Retinal pigment epithelial cell (primary cell): ENCODE results near the gene PLXNA3.

Source experiments
- DNase-seq: peaks from one replicate; pipeline ENCODE4 v3.0.0-alpha.2; 2010; ENCODE audit warnings: low read depth
- H3K4me3 ChIP-seq: 2 replicates; pipeline ENCODE4 v1.5.1; 2011; ENCODE audit warnings: mild to moderate bottlenecking, low read length, control low read depth, moderate library complexity
- TF ChIP-seq, protein P1 (sequence below): conservative IDR thresholded peaks from 2 replicates; pipeline ENCODE4 v1.5.1; 2011; ENCODE audit warnings: low read depth, low read length, control low read depth, inconsistent platforms

PLXNA3 gene

DNA sequence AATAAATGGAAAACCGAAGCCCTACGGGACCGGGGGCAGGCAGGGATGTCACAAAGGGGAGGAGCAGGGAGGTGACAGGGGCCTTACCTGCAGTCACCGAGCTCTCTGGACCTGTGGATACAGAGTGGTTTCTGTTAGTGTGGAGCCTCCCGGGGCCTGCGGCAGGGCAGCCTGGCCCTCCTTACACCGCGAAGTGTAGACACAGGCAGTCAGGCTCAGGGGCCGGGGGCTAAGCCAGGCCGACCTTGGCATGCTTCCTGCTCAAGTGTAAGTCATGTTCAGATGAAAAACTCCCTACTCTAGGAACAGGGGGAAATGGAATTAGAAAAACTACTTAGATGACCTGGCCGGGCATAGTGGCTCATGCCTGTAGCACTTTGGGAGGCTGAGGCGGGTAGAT is 53.7 kb downstream of the PLXNA3 start:
- no peak overlapping the region for H3K4me3 ChIP-seq
- TF ChIP-seq, protein P1, sequence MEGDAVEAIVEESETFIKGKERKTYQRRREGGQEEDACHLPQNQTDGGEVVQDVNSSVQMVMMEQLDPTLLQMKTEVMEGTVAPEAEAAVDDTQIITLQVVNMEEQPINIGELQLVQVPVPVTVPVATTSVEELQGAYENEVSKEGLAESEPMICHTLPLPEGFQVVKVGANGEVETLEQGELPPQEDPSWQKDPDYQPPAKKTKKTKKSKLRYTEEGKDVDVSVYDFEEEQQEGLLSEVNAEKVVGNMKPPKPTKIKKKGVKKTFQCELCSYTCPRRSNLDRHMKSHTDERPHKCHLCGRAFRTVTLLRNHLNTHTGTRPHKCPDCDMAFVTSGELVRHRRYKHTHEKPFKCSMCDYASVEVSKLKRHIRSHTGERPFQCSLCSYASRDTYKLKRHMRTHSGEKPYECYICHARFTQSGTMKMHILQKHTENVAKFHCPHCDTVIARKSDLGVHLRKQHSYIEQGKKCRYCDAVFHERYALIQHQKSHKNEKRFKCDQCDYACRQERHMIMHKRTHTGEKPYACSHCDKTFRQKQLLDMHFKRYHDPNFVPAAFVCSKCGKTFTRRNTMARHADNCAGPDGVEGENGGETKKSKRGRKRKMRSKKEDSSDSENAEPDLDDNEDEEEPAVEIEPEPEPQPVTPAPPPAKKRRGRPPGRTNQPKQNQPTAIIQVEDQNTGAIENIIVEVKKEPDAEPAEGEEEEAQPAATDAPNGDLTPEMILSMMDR: no peak

DNA sequence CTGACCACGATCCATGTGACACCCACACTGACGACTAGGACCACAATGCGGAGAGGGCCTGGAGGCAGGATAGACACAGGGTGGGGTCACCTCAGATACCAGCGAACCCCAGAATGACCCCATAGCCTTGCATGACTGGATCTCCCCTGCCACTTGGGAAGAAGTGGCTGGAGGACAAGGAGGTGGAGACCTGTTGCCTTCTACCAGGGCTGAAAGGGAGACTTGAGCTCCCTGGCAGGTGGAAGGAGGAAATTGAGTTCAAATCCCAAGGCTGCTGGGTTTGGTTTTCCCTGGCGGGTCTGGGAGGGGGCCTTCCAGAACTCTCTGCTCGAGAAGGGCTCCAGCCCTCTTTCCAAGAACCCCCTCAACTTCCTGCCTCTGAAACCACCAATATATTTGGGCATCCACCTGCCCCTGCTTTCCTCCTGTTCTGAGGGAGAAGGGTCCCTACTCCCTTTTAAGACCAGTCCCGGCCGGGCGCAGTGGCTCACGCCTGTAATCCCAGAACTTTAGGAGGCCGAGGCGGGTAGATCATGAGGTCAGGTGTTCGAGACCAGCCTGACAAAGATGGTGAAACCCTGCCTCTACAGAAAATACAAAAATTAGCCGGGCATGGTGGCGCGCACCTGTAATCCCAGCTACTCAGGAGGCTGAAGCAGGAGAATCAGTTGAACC is 54.9 kb downstream of the PLXNA3 start:
- no peak overlapping the region for H3K4me3 ChIP-seq
- TF ChIP-seq, protein P1: no peak
- DNase-seq: no peak

More for the DNA sequence above, 53.7 kb downstream of the PLXNA3 start:
- DNase-seq: no peak

DNA sequence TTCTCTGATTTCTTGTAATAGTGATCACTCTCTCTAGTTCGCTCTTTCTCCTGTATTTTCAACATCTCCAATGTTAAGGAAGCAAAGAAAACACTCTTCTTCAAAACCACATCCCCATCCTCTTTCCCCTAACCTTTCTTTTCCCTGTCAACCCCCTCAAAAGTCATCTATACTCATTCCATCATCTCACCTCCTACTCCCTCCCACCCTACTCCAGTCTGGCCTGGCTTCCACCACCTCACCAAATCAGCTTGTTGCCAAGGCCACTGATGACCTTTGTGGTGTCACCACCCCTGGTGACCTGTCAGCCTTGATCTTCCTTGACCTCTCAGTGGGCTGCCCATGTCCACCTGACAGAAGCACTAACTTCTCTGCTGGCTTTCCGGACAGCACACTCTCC is 55.6 kb downstream of the PLXNA3 start:
- TF ChIP-seq, protein P1: no peak
- no peak for DNase-seq
- H3K4me3 ChIP-seq: no peak overlapping the region

DNA sequence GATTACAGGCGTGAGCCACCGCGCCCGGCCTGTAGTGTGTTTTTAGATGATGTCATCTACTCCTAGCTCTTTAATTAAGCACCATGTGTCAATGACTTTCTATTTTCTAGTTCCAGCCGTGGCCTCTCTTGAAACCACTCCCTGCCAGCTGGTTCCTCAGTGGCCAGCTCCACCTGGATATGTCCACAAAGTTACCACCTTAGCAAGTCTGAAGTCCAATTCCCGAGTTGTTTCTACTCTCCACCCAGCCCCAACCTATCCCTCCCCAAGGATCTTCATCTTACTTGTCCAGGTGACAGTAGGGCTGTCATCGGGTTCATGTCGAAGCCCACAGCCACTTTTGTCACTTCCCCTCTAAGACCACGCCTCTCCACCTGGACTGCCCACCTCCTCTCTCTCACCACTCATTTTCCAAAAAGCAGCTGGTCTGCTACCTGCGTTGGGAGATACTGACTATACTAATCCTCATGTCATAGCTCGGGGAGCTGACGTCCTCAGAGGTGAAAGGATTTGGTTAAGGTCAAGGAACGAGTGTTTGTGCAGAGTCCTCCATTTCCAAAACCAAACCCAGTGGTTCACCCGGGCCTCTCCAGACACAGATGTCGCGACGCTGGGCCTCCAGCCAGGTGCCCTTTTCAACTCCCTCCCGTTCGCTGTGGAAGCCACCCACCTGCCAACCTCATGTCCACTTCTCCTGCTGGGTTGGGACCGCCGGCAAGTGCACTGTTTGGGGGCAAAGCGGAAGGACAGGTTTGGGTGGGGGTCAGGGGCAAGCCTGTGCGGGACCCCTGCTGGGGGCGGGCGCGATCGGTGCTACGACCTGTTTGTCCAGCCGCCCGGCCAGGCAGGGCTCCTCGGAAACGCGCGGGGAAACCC is 57.2 kb downstream of the PLXNA3 start:
- TF ChIP-seq, protein P1: no peak
- DNase-seq: no peak
- H3K4me3 ChIP-seq: peak overlapping the region; percentile 58

DNA sequence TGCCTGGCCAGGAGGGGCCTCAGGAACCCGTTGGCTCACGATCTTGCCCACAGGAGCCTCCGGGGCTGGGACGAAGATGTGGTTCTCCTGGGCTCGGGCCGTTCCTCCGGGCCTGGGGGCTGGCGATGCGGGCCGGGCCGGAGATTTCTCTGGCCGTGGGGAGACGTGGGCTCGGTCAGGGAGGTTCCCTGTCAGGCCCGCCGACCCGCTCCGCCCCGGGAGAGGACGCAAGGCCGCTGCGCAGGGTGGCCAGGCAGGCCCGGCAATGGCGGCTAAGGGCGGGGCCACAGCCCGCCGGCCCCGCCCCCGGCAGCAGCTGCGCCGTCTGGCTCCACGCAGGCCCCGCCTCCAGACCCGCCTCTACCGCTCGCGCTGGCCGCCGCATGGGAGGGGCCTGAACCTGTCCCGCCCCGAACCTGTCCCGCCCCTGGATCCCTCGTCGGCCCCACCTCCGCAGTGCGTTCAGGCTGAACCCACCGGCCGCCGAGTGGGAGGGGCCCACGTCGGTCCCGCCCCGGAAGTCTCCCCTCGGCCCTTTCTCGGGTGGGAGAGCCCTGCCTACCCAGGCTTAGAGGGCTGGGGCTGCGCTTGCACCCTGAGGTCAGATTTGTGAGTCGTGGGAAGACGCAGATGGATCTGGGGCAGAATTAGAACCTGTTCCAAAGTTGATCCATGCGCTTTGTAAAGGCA is 58.0 kb downstream of the PLXNA3 start, which contains the start of gene FAM3A:
Gene FAM3A, minus strand, starts transcription at position 267 of the 690 bp plus-strand sequence. CDS start 460 bp downstream, outside the sequence.
- TF ChIP-seq, protein P1: no peak
- peak within 1 kb of the TSS; percentile 58 for H3K4me3 ChIP-seq
- DNase-seq: peak; percentile 49

DNA sequence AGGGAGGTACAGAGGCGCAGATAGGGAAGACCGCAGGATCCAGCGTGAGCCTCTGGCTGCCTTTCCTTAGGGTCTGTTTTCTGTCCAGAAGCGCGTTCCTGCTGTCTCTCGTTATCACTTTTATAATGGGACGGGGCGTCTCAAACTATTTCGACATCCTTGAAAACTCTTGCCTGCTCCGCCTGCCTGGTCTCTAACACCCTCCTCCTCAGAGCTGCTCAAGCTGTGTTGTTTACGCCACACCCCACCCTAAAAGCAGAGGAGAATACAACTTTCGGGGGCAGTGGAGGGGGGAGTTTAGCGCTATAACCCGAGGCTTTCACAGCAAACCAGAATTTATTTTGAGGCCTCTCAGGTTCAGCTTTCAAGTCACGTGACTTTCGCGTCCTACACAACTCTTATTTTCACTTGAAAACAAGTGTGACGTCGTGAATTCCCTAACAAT is 58.6 kb downstream of the PLXNA3 start:
- TF ChIP-seq, protein P1: no peak
- DNase-seq: no peak
- H3K4me3 ChIP-seq: peak overlapping the region; percentile 51
